Liver (tissue), 9 donors: ENCODE measurements around the gene CEACAM20. TPM values are rescaled to one million over a fixed set of nuclear protein-coding genes. Genes with fewer than 3 reads are reported as not detected.

Source experiments
- DNase-seq: peaks from one replicate; pipeline ENCODE4 v3.0.0-alpha.2; 2017; ENCODE audit warnings: low spot score
- H3K27ac ChIP-seq, 2 donors: one replicate each; pipeline ENCODE4 v1.7.0; 2013; ENCODE audit warnings: inconsistent platforms in 2 of 2, low read length in 2 of 2, control low read depth in 1 of 2, low read depth in 1 of 2, mild to moderate bottlenecking in 1 of 2
- H3K27me3 ChIP-seq, 4 donors: one replicate each; pipeline versions ENCODE4 v1.6.1 to v1.7.0; 2013; ENCODE audit warnings: low read length in 3 of 4, inconsistent platforms in 1 of 4, mild to moderate bottlenecking in 1 of 4, moderate library complexity in 1 of 4; ENCODE audit not compliant: control insufficient read depth in 4 of 4, insufficient read depth in 4 of 4
- H3K36me3 ChIP-seq, 4 donors: one replicate each; pipeline versions ENCODE4 v1.6.1 to v1.7.0; 2013; ENCODE audit warnings: low read length in 3 of 4, mild to moderate bottlenecking in 3 of 4, low read depth in 1 of 4, moderate library complexity in 1 of 4; ENCODE audit not compliant: control insufficient read depth in 4 of 4, insufficient read depth in 3 of 4
- H3K4me1 ChIP-seq, 4 donors: one replicate each; pipeline versions ENCODE4 v1.6.1 to v1.7.0; 2013; ENCODE audit warnings: low read length in 3 of 4, mild to moderate bottlenecking in 3 of 4, moderate library complexity in 1 of 4; ENCODE audit not compliant: control insufficient read depth in 4 of 4, insufficient read depth in 4 of 4
- H3K4me3 ChIP-seq, 3 donors: one replicate each; pipeline versions ENCODE4 v1.6.1 to v1.7.0; 2013; ENCODE audit warnings: low read length in 3 of 3, control low read depth in 1 of 3, low read depth in 1 of 3, mild to moderate bottlenecking in 1 of 3
- H3K9ac ChIP-seq, 2 donors: one replicate each; pipeline ENCODE4 v1.7.0; 2013; ENCODE audit warnings: low read length in 2 of 2, mild to moderate bottlenecking in 2 of 2, moderate library complexity in 2 of 2, control low read depth in 1 of 2, low read depth in 1 of 2
- H3K9me3 ChIP-seq, 4 donors: one replicate each; pipeline versions ENCODE4 v1.6.1 to v1.7.0; 2013; ENCODE audit warnings: low read length in 3 of 4; ENCODE audit not compliant: control insufficient read depth in 4 of 4
- EGR1 ChIP-seq, 2 donors: IDR thresholded peaks; 2 replicates each; pipeline ENCODE4 v1.6.1; 2016 to 2018; ENCODE audit warnings: antibody characterized with exemption in 2 of 2, low read depth in 2 of 2
- FOXA1 ChIP-seq: IDR thresholded peaks from 2 replicates; pipeline ENCODE4 v1.6.1; 2016; ENCODE audit warnings: antibody characterized with exemption
- FOXA2 ChIP-seq: IDR thresholded peaks from 2 replicates; pipeline ENCODE4 v1.6.1; 2016; ENCODE audit warnings: antibody characterized with exemption
- GABPA ChIP-seq, 2 donors: IDR thresholded peaks in 1 of 2; conservative IDR thresholded peaks in 1 of 2; 2 replicates each; pipeline ENCODE4 v1.6.1; 2016; ENCODE audit warnings: antibody characterized with exemption in 2 of 2, mild to moderate bottlenecking in 1 of 2, moderate library complexity in 1 of 2
- HNF4A ChIP-seq, 2 donors: conservative IDR thresholded peaks; 2 replicates each; pipeline ENCODE4 v1.6.1; 2016; ENCODE audit warnings: antibody characterized with exemption in 2 of 2, mild to moderate bottlenecking in 2 of 2
- HNF4G ChIP-seq: IDR thresholded peaks from 2 replicates; pipeline ENCODE4 v1.6.1; 2016; ENCODE audit warnings: antibody characterized with exemption
- JUND ChIP-seq, 2 donors: IDR thresholded peaks; 2 replicates each; pipeline ENCODE4 v1.6.1; 2016; ENCODE audit warnings: antibody characterized with exemption in 2 of 2
- MAX ChIP-seq: IDR thresholded peaks from 2 replicates; pipeline ENCODE4 v1.6.1; 2016; ENCODE audit warnings: antibody characterized with exemption
- NR2F2 ChIP-seq: IDR thresholded peaks from 2 replicates; pipeline ENCODE4 v1.6.1; 2016; ENCODE audit warnings: antibody characterized with exemption
- RXRA ChIP-seq, 2 donors: IDR thresholded peaks; 2 replicates each; pipeline ENCODE4 v1.6.1; 2017 to 2018; ENCODE audit warnings: antibody characterized with exemption in 2 of 2, mild to moderate bottlenecking in 1 of 2
- SP1 ChIP-seq: IDR thresholded peaks from 2 replicates; pipeline ENCODE4 v1.6.1; 2018; ENCODE audit warnings: antibody characterized with exemption, mild to moderate bottlenecking
- TAF1 ChIP-seq: conservative IDR thresholded peaks from 2 replicates; pipeline ENCODE4 v1.6.1; 2016; ENCODE audit warnings: antibody characterized with exemption, mild to moderate bottlenecking
- ZBTB33 ChIP-seq: IDR thresholded peaks from 2 replicates; pipeline ENCODE4 v1.6.1; 2016; ENCODE audit warnings: antibody characterized with exemption
- WGBS: extraction: QIAGEN DNeasy Blood & Tissue Kit; methylation state at CpG from one replicate; pipeline ENCODE4 v1.1.7; 2013; 5-methylcytosine and 5-hydroxymethylcytosine counted together
- polyA plus RNA-seq, 2 donors: library from polyadenylated mRNA; stranded (reverse) in 1 of 2; unstranded in 1 of 2; fragments of 200-250 nt in 1 of 2; fragments of >200 nt in 1 of 2; fragmentation: Nextera tagmentation in 1 of 2; extraction: Ambion mirVana in 1 of 2; gene quantifications; one replicate each; pipeline versions ENCODE4 v1.2.1 to v1.2.3, GENCODE V29; 2013 to 2015
- total RNA-seq, 2 donors: library from RNA; depleted of rRNA; stranded (reverse); fragments of >200 nt; gene quantifications; one replicate each; pipeline ENCODE4 v1.2.3, GENCODE V29; 2014
- TF ChIP-seq, protein P1 (sequence below): IDR thresholded peaks from 2 replicates; pipeline ENCODE4 v1.6.1; 2016; ENCODE audit warnings: antibody characterized with exemption, mild to moderate bottlenecking
- TF ChIP-seq, protein P2 (sequence below): IDR thresholded peaks from 2 replicates; pipeline ENCODE4 v1.6.1; 2016; ENCODE audit warnings: antibody characterized with exemption
- TF ChIP-seq, protein P3 (sequence below): fragments of 150-350 bp; IDR thresholded peaks from 2 replicates; pipeline ENCODE4 v1.5.1; 2017; ENCODE audit warnings: improper control_type of control experiment, low read depth, low read length; ENCODE audit not compliant: missing input control
- donor health status: healthy.
- donor health status: healthy.
- donor health status: healthy.
- donor health status: healthy.
- donor health status: healthy.

CEACAM20 gene
- total and polyA plus RNA-seq, 4 donors = 0.09 to 0.25 TPM; not detected in 2

GRCh38 chr19:44572581-44572900 is 43.1 kb upstream of the CEACAM20 start:
- Histone ChIP-seq H3K9ac (no peak overlapping the region), H3K4me3 (no peak overlapping the region), H3K27ac (no peak overlapping the region), H3K9me3 (no peaks in the 10 kb centered on the region), H3K4me1 (peaks cover 7 to 16% (median 13%) of the 10 kb centered on the region in 4 donors), H3K27me3 (no peaks in the 10 kb centered on the region), H3K36me3 (no peaks in the 10 kb centered on the region)
- 72% methylated on average over 4 of the region's 4 CpGs for WGBS
- TF ChIP-seq SP1 (no peak), FOXA1 (no peak), MAX (no peak), HNF4A (conservative IDR thresholded peaks at IDR 0.05) (no peak), NR2F2 (no peak), ZBTB33 (no peak), JUND (IDR thresholded peaks at IDR 0.05) (no peak), TAF1 (no peak), HNF4G (no peak), RXRA (IDR thresholded peaks at IDR 0.05) (no peak), FOXA2 (no peak), GABPA (IDR thresholded peaks at IDR 0.05 in 1 of 2, conservative IDR thresholded peaks at IDR 0.05 in 1 of 2) (no peak), EGR1 (IDR thresholded peaks at IDR 0.05; ENCODE audit: low read depth in 2 of 2) (no peak)
- TF ChIP-seq, protein P1, sequence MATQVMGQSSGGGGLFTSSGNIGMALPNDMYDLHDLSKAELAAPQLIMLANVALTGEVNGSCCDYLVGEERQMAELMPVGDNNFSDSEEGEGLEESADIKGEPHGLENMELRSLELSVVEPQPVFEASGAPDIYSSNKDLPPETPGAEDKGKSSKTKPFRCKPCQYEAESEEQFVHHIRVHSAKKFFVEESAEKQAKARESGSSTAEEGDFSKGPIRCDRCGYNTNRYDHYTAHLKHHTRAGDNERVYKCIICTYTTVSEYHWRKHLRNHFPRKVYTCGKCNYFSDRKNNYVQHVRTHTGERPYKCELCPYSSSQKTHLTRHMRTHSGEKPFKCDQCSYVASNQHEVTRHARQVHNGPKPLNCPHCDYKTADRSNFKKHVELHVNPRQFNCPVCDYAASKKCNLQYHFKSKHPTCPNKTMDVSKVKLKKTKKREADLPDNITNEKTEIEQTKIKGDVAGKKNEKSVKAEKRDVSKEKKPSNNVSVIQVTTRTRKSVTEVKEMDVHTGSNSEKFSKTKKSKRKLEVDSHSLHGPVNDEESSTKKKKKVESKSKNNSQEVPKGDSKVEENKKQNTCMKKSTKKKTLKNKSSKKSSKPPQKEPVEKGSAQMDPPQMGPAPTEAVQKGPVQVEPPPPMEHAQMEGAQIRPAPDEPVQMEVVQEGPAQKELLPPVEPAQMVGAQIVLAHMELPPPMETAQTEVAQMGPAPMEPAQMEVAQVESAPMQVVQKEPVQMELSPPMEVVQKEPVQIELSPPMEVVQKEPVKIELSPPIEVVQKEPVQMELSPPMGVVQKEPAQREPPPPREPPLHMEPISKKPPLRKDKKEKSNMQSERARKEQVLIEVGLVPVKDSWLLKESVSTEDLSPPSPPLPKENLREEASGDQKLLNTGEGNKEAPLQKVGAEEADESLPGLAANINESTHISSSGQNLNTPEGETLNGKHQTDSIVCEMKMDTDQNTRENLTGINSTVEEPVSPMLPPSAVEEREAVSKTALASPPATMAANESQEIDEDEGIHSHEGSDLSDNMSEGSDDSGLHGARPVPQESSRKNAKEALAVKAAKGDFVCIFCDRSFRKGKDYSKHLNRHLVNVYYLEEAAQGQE = no peak
- TF ChIP-seq, protein P2, sequence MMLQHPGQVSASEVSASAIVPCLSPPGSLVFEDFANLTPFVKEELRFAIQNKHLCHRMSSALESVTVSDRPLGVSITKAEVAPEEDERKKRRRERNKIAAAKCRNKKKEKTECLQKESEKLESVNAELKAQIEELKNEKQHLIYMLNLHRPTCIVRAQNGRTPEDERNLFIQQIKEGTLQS = no peak
- TF ChIP-seq, protein P3, sequence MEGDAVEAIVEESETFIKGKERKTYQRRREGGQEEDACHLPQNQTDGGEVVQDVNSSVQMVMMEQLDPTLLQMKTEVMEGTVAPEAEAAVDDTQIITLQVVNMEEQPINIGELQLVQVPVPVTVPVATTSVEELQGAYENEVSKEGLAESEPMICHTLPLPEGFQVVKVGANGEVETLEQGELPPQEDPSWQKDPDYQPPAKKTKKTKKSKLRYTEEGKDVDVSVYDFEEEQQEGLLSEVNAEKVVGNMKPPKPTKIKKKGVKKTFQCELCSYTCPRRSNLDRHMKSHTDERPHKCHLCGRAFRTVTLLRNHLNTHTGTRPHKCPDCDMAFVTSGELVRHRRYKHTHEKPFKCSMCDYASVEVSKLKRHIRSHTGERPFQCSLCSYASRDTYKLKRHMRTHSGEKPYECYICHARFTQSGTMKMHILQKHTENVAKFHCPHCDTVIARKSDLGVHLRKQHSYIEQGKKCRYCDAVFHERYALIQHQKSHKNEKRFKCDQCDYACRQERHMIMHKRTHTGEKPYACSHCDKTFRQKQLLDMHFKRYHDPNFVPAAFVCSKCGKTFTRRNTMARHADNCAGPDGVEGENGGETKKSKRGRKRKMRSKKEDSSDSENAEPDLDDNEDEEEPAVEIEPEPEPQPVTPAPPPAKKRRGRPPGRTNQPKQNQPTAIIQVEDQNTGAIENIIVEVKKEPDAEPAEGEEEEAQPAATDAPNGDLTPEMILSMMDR = no peak
- DNase-seq = no peak
